NK-92 (cell line): Measurements from ENCODE around the gene KLHL28.

Experiments
- DNase-seq: peaks from one replicate; lab custom pipeline; 2025; ENCODE audit not compliant: unreplicated experiment; lab: John Stamatoyannopoulos, UW

Gene KLHL28, protein sequence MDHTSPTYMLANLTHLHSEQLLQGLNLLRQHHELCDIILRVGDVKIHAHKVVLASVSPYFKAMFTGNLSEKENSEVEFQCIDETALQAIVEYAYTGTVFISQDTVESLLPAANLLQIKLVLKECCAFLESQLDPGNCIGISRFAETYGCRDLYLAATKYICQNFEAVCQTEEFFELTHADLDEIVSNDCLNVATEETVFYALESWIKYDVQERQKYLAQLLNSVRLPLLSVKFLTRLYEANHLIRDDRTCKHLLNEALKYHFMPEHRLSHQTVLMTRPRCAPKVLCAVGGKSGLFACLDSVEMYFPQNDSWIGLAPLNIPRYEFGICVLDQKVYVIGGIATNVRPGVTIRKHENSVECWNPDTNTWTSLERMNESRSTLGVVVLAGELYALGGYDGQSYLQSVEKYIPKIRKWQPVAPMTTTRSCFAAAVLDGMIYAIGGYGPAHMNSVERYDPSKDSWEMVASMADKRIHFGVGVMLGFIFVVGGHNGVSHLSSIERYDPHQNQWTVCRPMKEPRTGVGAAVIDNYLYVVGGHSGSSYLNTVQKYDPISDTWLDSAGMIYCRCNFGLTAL

DNA sequence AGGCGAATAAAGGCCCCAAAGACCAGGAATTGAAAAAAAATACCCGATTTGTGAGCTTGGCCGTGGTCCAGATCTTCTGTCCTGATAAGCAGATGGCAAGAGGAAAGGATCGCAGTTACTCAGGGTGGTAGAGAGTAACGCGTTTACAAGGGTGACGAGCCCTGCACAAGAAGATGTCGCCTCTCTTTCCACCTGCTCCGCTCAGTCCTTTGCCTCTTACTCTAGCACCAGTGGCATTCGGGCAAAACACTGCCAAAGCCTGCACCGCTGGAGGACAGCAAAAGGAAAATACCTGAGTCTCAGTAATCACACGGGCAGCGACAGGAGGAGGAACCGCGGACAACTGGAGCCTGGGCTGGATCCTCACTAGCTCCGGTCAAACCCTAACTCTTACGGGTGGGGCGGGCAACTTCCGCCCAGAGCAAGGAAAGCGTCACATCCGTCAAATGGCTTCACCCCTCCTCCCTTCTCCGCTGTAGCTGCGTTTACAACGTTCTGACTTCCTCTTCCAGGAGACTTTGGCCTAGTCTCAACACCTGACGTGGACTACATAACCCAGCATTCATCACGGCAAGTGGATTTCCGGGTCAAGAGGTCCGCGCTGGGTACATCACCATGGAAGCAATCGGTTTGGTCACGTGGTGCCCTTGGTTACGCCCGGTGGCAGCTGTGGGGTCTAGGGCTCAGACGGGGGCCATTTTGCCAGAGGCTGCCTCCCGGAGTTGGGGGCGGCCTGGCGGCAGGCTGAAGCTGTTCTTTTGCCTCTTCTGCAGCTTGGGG is at the start of gene KLHL28, which contains the start of gene TOGARAM1:
Gene KLHL28, minus strand, starts transcription at position 394 of the 780 bp plus-strand sequence. CDS start 16,019 bp downstream, outside the sequence.
Gene TOGARAM1, plus strand, starts transcription at position 637 of the 780 bp plus-strand sequence. CDS start 232 bp downstream, outside the sequence.
- DNase-seq, result peak; percentile 88

DNA sequence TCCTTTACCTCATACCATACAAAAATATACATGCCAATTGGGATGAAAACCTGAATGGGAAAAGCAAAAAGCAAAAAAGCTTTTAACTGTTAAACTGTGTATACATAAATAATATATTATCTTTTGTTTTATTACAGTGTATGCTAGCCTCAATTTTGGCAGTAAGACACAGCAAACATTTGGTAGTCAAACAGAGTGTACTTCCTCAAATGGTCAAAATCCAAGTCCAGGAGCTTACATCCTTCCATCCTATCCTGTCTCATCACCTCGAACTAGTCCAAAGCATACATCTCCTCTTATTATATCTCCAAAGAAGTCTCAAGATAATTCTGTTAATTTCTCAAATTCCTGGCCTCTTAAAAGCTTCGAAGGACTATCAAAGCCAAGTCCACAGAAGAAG is 42.2 kb upstream of the KLHL28 start:
- no peak for DNase-seq

DNA sequence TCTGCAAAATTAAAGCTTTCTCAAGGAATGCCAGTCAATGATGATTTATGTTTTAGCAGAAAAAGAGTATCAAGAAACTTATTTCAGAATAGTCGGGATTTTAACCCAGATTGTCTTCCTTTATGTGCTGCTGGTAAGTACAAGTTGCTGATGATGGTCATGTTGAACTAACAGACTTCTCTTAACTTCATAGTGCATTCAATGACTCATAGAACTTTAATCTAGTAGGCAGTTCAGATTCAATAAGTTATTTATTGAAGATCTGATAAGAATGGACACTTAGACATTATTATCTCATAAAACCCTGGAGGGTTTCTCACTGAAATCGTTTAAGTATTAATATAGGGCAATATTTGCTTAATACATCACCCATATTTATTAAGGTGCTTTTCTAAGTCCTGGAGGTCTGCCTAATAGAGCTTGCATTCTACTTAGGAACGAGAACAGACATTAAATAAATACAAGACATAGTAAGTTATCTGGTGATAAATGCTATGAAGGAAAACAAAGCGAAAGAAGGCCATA is 34.1 kb upstream of the KLHL28 start:
- DNase-seq, result no peak

DNA sequence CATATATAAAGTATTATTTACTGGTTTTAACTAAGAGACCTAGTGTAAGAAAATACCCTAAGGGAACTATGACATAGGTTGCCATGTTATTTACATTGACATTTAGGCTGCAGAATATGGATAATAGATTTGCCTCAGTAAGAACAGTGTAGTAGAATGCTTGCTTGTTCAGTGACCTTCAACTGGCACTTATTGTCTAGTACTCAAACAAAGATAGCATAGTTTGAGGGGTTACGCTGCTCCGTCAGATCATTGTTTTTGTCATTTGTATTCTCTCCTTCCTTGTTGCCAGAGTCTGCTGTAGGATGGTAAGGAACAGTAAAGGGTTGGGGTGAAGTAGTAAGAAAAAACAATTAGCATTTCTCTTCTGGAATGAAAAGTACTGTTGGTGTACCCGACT is 33.4 kb upstream of the KLHL28 start:
- no peak for DNase-seq

DNA sequence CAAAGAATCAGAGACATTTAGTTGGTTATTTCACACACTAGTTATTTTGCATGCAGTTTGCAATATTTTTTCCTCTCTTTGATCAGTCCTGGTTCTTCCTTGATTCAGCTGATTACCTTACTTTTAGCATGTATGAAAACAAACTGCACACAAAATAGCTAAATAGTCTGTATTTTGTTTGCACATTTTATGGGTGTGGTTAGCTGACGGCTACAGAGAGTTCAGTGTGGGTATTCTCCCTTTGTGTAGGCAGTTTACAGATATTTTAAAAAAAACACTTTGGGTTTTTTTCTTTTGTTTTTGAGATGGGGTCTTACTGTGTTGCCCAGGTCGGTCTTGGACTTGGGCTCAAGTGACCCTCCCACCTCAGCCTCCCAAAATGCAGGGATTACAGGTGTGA is 28.8 kb upstream of the KLHL28 start:
- no peak for DNase-seq

DNA sequence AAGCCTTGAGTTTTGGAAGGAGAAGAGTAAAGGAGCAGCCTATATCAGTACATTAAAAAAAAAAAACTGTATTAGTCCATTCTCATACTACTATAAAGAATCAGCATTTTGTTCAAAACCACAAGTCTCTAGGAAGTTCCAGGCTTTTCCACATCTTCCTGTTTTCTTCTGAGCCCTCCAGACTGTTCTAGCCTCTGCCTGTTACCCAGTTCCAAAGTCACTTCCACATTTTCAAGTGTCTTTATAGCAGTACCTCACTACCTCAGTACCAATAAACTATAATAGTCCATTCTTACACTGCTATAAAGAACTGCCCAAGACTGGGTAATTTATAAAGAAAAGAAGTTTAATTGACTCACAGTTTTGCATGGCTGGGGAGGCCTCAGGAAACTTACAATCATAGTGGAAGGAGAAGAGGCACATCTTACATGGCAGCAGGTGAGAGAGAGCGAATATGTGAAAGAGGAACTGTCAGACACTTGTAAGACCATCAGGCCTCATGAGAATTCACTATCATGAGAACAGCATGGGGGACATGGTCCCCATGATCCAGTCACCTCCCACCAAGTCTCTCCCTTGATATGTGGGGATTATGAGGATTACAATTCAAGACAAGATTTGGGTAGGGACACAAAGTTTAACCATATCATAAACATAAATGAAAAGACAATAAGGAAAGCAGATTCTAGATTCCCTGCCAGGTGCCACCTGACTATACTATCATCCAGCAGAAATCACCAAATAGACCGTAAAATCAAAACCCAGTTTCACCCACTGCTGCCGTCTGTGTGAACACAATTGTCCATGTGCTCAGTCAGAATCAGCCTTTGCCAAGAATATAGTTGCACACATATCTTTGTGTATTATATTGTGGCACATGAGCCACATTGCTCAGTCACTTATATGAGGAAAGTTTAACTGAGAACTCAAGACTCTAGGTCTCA is 28.0 kb upstream of the KLHL28 start:
- no peak for DNase-seq

DNA sequence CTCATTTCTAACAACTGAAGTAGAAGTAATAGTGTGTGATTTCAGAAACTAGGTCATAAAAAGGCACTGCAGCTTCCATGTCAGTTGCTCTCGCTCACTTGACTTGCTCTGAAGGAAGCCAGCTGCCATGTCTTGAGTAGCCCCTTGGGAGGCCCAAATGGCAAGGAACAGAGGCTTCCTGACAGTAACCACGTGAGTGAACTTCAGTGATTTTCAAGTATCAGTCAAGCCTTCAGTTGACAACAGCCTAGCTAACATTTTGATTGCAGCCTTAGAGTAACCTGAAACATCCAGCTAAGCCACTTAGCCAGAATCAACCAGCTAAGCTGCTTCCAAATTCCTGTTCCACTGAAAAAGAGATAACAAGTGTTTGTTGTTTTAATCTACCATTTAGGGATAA is 26.9 kb upstream of the KLHL28 start:
- no peak for DNase-seq

DNA sequence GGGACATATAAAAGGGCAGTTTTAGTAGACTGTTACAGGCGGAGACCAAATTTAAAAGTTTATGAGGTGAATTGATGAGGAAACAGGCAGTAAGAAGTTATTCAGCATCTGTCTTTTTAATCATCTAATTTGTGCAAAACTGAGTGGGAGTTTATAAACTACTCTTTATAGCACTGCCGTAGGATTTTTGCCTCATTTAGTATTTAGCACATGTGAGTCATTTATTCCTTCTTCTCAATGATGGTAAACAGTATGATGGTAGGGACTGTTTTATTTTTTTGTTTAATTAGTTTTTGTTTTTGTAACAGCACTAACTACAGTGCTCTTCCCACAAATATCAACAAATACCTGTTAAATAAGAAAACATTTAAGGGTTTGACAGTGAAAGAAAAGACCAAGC is 20.8 kb upstream of the KLHL28 start:
- no peak for DNase-seq

DNA sequence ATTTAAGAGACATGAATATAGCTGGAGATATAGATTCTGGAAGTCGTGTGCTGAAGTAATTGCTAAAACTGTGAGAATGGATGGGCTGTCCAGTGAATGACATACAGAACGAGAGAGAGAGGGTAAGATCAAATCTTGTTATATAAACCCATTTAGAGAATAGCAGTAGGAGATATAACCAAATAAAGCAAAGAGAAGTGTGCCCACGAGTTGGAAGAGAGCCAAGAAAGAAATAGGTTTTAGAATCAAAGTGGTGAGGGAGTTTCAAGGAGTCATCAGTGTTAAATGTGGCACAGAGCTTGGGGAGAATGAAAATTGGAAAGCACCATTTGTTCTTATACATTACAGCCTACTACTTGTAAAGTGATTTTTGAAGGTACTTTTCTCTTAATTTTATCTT is 19.5 kb upstream of the KLHL28 start:
- DNase-seq, result no peak

DNA sequence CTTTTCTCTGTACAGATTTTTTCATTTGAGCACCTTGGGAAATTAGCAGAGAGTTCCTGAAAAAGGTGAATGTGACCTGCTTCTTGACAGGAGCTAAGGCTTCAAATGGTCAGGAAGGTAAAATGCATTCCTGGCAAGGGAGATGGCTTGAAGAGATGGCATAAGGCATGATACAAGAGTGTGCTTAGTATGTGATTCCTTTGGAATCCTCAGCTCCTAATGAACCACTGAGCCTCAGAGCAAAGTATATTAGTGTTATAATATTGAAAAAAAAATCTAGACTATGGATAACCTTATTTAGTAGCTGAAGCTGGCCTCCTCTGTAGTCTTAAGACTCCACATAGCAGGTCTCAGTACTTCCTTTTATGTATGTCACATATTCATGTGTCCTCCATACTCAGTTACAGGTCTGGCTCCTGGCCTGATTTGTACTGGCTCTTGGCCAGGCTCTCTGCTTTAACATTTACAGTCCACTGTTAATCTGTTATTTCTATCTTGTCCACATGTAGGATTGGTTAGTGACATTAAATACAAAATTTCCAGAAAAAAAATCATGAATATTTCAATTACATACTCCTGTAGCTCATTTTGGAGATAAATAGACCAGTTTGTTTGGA is 18.1 kb upstream of the KLHL28 start:
- no peak for DNase-seq

DNA sequence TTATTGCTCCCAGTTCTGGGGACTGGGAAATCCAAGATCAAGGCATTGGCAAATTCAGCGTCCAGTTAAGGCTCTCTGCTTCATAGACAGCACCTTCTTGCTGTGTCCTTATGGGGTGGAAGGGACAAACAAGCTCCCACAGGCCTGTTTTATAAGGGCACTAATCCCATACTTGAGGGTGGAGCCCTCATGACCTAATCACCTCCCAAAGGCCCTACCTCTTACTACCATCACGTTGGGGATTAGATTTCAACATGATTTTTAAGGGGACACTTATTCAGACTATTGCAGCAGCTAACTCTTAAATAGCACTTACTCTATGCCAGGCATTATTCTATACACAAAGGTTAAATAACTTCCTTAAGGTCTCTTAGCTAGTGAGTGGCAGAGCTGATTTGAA is 17.5 kb upstream of the KLHL28 start:
- DNase-seq, result no peak

DNA sequence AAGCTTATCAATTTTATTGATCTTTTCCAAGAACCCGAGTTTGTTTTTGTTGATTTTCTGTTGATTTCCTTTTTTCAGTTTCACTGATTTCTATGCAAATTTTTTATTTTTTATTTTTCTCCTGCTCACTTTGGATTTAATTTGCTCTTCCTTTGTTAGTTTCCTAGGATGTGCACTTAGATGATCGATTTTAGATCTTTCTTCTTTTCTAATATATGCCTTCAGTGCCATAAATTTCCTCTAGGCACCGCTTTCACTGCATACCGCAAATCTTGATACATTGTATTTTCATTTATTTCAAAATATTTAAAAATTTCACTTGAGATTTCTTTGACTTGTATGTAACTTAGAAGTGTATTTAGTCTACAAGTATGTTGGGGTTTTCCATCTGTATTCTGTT is 9.7 kb upstream of the KLHL28 start:
- no peak for DNase-seq

DNA sequence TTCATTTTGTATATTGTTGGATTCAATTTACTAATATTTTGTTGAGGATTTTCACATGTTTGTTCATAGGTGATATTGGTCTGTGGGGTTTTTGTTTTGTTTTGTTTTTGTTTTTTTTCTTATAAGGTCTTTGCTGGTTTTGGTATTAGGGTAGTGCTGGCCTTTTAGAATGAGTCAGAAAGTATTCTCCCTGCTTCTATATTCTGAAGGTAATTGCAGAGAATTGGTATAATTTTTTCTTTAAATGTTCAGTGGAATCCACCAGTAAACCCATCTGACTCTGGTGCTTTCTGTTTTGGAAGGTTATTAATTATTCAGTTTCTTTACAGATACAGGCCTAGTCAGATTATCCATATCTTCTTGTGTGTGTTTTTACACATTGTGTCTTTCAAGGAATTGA is 9.2 kb upstream of the KLHL28 start:
- DNase-seq, result no peak

DNA sequence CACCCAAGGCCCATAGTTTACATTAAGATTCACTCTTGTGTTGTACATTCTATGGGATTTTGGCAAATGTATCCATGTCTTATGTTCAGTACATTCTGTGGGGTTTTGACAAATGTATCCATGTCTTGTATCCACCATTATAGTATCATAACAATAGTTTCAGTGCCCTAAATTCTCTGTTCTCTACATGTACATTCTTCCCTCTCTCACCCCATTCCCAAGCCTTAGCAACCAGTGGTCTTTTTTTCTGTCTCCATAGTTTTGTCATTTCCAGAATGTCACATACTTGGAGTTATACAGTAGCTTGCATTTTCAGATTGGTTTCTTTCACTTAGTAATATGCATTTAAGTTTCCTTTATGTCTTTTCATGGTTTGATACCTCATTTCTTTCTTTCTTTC is 7.0 kb upstream of the KLHL28 start:
- DNase-seq, result no peak

DNA sequence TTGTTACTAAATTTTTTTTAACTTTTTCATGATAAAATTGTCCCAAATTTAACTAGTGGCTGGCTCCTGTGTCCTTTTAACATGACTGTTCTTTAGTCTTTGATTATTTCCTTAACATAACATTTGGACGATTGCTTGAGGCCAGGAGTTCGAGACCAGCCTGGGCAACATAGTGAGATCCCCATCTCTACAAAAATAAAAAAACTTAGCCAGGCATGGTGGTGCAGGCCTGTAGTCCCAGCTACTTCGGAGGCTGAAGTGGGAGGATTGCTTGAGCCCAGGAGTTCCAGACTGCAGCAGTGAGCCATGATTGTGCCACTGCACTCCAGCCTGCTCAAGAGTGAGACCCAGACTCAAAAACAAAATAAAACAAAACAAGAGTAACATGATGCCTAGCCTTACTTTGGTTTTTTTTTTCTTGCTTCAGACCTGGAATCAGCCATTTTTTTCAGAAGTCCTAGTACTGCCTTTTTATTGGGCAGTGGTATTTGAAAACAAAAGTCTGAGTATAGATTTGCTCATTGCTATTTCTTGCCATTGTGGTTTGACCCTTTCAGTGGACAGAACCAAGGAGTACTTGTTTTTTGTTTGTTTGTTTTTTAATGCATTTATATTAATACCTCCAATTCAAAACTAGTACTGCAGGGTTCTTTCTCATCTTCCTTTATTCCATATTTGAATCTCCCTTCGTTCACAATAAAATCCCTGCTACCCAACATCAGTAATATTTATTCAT is 5.0 kb upstream of the KLHL28 start:
- no peak for DNase-seq

DNA sequence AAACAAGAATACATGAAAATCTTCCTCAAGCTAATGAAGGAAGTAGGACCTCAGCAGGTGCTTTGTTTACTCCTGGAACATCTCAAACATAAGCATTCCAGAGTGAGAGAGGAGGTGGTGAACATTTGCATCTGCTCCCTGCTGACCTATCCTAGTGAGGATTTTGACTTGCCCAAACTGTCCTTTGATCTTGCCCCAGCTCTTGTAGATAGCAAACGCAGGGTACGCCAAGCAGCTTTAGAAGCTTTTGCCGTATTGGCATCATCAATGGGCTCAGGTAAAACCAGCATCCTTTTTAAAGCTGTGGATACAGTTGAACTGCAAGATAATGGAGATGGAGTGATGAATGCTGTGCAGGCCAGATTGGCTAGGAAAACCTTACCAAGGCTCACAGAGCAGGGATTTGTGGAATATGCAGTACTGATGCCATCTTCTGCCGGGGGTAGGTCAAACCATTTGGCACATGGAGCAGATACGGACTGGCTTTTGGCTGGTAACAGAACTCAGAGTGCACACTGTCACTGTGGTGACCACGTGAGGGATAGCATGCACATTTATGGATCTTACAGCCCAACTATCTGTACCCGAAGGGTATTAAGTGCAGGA is 2.1 kb upstream of the KLHL28 start:
- DNase-seq, result no peak

DNA sequence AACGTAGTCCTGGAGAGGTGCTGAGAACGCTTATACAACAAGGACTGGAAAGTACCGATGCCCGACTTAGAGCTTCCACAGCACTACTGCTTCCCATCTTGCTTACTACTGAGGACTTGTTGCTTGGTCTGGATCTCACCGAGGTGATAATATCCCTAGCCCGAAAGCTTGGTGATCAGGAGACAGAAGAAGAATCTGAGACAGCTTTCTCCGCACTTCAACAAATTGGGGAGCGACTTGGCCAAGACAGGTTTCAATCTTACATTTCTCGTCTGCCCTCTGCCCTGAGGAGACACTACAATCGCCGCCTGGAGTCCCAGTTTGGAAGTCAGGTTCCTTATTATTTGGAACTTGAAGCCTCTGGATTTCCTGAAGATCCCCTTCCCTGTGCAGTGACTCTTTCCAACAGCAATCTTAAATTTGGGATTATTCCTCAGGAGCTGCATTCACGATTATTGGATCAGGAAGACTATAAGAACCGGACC is 1.3 kb upstream of the KLHL28 start:
- no peak for DNase-seq

DNA sequence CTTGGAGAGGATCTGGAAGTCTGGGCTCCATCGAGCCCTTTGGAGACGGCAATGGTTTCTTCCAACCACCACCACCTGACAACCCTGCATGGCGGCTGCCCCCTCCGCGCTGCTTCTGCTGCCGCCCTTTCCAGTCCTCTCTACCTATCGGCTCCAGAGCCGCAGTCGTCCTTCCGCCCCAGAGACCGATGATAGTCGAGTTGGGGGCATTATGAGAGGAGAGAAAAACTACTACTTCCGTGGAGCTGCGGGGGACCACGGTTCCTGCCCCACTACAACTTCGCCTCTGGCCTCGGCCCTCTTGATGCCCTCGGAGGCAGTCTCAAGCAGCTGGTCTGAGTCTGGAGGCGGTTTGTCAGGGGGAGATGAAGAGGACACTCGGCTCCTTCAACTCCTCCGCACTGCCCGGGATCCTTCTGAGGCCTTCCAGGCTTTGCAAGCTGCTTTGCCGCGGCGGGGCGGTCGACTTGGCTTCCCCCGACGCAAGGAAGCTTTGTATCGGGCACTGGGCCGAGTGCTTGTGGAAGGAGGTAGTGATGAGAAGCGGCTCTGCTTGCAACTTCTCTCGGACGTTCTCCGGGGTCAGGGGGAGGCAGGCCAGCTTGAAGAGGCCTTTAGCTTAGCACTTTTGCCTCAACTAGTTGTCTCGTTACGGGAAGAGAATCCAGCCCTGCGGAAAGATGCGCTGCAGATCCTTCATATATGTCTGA is 742 bp upstream of the KLHL28 start:
- no peak for DNase-seq
